CD14-positive monocyte (primary cell): ENCODE results near the gene YWHAQ. TPM values are rescaled to one million over a fixed set of nuclear protein-coding genes. Genes with fewer than 3 reads are reported as not detected.

ENCODE experiments used
- DNase-seq, 3 donors: peaks; one replicate each; pipeline ENCODE4 v3.0.0-alpha.2; 2011 to 2022
- H2AFZ ChIP-seq: 2 replicates; pipeline ENCODE4 v1.6.0; 2012; ENCODE audit warnings: mild to moderate bottlenecking, low read depth, low read length, inconsistent platforms; ENCODE audit not compliant: insufficient read depth, poor library complexity, severe bottlenecking
- H3K27ac ChIP-seq, 2 donors: 1 replicate in 1 of 2; 2 replicates in 1 of 2; pipeline ENCODE4 v1.5.1; 2012 to 2013; ENCODE audit warnings: low read length in 2 of 2, control low read depth in 1 of 2, inconsistent platforms in 1 of 2, low read depth in 1 of 2, mild to moderate bottlenecking in 1 of 2
- H3K27me3 ChIP-seq, 2 donors: one replicate each; pipeline versions ENCODE4 v1.6.0 to v1.6.1; 2011 to 2013; ENCODE audit warnings: low read length in 2 of 2; ENCODE audit not compliant: control insufficient read depth in 2 of 2, insufficient read depth in 2 of 2
- H3K36me3 ChIP-seq, 2 donors: replicated peaks in 1 of 2; 1 replicate in 1 of 2; 2 replicates in 1 of 2; pipeline versions ENCODE4 v1.5.1 to v1.6.1; 2012 to 2013; ENCODE audit warnings: low read length in 2 of 2, control low read depth in 1 of 2, inconsistent platforms in 1 of 2, mild to moderate bottlenecking in 1 of 2; ENCODE audit not compliant: insufficient read depth in 2 of 2, control insufficient read depth in 1 of 2
- H3K4me1 ChIP-seq, 2 donors: 1 replicate in 1 of 2; 2 replicates in 1 of 2; pipeline versions ENCODE4 v1.5.1 to v1.6.1; 2012 to 2013; ENCODE audit warnings: low read length in 2 of 2, control low read depth in 1 of 2, inconsistent platforms in 1 of 2, mild to moderate bottlenecking in 1 of 2, moderate library complexity in 1 of 2; ENCODE audit not compliant: insufficient read depth in 2 of 2, control insufficient read depth in 1 of 2
- H3K4me2 ChIP-seq: replicated peaks from 2 replicates; pipeline ENCODE3; 2012; ENCODE audit warnings: low read length, moderate library complexity, mild to moderate bottlenecking; ENCODE audit not compliant: poor library complexity, severe bottlenecking; ENCODE audit errors: extremely low read depth
- H3K4me3 ChIP-seq, 3 experiments: fragments of 200-600 bp in 1 of 3; sonication (generic) in 1 of 3; replicated peaks in 1 of 3; 1 replicate in 2 of 3; 2 replicates in 1 of 3; pipeline ENCODE4 v1.5.1; 2011 to 2013; ENCODE audit warnings: low read length in 3 of 3, mild to moderate bottlenecking in 3 of 3, control low read depth in 2 of 3, low read depth in 2 of 3, inconsistent platforms in 1 of 3, moderate library complexity in 1 of 3
- H3K79me2 ChIP-seq: 2 replicates; pipeline ENCODE4 v1.6.0; 2012; ENCODE audit warnings: mild to moderate bottlenecking, control low read depth, inconsistent platforms, low read length, moderate library complexity; ENCODE audit not compliant: insufficient read depth
- H3K9ac ChIP-seq: 2 replicates; pipeline ENCODE4 v1.6.0; 2017; ENCODE audit warnings: low read length, mild to moderate bottlenecking; ENCODE audit not compliant: insufficient read depth, poor library complexity, severe bottlenecking
- H3K9me3 ChIP-seq, 2 donors: replicated peaks in 1 of 2; 1 replicate in 1 of 2; 2 replicates in 1 of 2; pipeline versions ENCODE4 v1.5.1 to v1.6.1; 2012 to 2013; ENCODE audit warnings: low read length in 2 of 2, control low read depth in 1 of 2; ENCODE audit not compliant: control insufficient read depth in 1 of 2, insufficient read depth in 1 of 2
- H4K20me1 ChIP-seq: 2 replicates; pipeline ENCODE4 v1.6.0; 2012; ENCODE audit warnings: mild to moderate bottlenecking, low read length, control low read depth, moderate library complexity; ENCODE audit not compliant: insufficient read depth
- H3K27ac Mint-ChIP-seq, 7 donors: one replicate each; pipeline ENCODE4 v1.8.0; 2020; ENCODE audit warnings: mild to moderate bottlenecking in 7 of 7, mixed read lengths in 7 of 7, moderate library complexity in 6 of 7, inconsistent platforms in 2 of 7
- H3K27me3 Mint-ChIP-seq, 3 donors: one replicate each; pipeline ENCODE4 v1.8.0; 2021 to 2022; ENCODE audit warnings: low read depth in 3 of 3, mild to moderate bottlenecking in 3 of 3, mixed read lengths in 3 of 3, moderate library complexity in 3 of 3, inconsistent platforms in 1 of 3
- H3K36me3 Mint-ChIP-seq, 2 donors: one replicate each; pipeline ENCODE4 v1.8.0; 2020; ENCODE audit warnings: mixed read lengths in 2 of 2, inconsistent platforms in 1 of 2, mild to moderate bottlenecking in 1 of 2
- H3K4me1 Mint-ChIP-seq: one replicate; pipeline ENCODE4 v1.8.0; 2020; ENCODE audit warnings: mild to moderate bottlenecking, mixed read lengths
- H3K4me3 Mint-ChIP-seq, 2 donors: one replicate each; pipeline ENCODE4 v1.8.0; 2020; ENCODE audit warnings: mild to moderate bottlenecking in 2 of 2, mixed read lengths in 2 of 2, moderate library complexity in 1 of 2
- H3K9me3 Mint-ChIP-seq, 7 donors: one replicate each; pipeline ENCODE4 v1.8.0; 2020 to 2022; ENCODE audit warnings: mixed read lengths in 7 of 7, mild to moderate bottlenecking in 6 of 7, moderate library complexity in 6 of 7, inconsistent platforms in 2 of 7
- CTCF ChIP-seq: fragments of 200-600 bp; IDR thresholded peaks from one replicate; pipeline ENCODE4 v1.8.0; 2022; ENCODE audit warnings: antibody characterized with exemption, mild to moderate bottlenecking
- WGBS: methylation state at CpG from one replicate; pipeline ENCODE4 v1.1.5; 2013; ENCODE audit warnings: missing lambda C conversion rate; ENCODE audit not compliant: insufficient coverage; 5-methylcytosine and 5-hydroxymethylcytosine counted together
- intact Hi-C, 2 donors: fragments of 100-400 bp; cut with micrococcal nuclease; formaldehyde crosslinking; loops; one replicate each; pipeline versions ENCODE4 v1.15.0 to v1.15.1; 2023
- polyA plus RNA-seq, 3 donors: library from polyadenylated mRNA; depleted of rRNA in 1 of 3; unstranded in 2 of 3; stranded (reverse) in 1 of 3; fragments of 300-500 nt in 2 of 3; fragments of >200 nt in 1 of 3; fragmentation: Illumina TruSeq in 2 of 3; gene quantifications; 1 replicate in 2 of 3; 2 replicates in 1 of 3; pipeline ENCODE4 v1.2.3, GENCODE V29; 2012 to 2021

Gene YWHAQ
- polyA plus RNA-seq, 3 donors, result 60.9 to 173 (median 165) TPM

- H3K27me3 ChIP-seq, result no peaks in the 10 kb centered on the region
- no peak for DNase-seq
- no peak overlapping the region for H3K27ac ChIP-seq
- 100% methylated on average over 1 of the region's 1 CpG for WGBS
- peaks cover 5 to 39% of the 10 kb centered on the region in 2 donors for H3K36me3 ChIP-seq
- TF ChIP-seq CTCF, result no peak
- Mint-ChIP-seq H3K9me3 (peaks cover 4 to 20% (median 12%) of the 10 kb centered on the region in 7 donors), H3K27me3 (no peaks in the 10 kb centered on the region), H3K36me3 (peaks cover 29 to 48% of the 10 kb centered on the region in 2 donors), H3K27ac (no peak overlapping the region), H3K4me1 (peaks cover 14% of the 10 kb centered on the region), H3K4me3 (no peak overlapping the region)
- H3K9ac ChIP-seq, result no peak overlapping the region
- intact Hi-C loops, result no loop called here
- H3K9me3 ChIP-seq, result peaks cover 11 to 12% of the 10 kb centered on the region in 2 donors
- no peak overlapping the region for H2AFZ ChIP-seq
- peaks cover 98% of the 10 kb centered on the region for H3K79me2 ChIP-seq
- no peak overlapping the region for H3K4me3 ChIP-seq
- peaks cover 4 to 14% of the 10 kb centered on the region in 2 donors for H3K4me1 ChIP-seq
- H4K20me1 ChIP-seq, result peaks cover 33% of the 10 kb centered on the region
- H3K4me2 ChIP-seq, result no peak overlapping the region
Observed at GRCh38 chr2:9599430-9599829, 31.4 kb downstream of the YWHAQ start.

GRCh38 chr2:9596621-9597311 lies 34.0 kb downstream of the YWHAQ start:
- H3K9ac ChIP-seq, result no peak overlapping the region
- peaks cover 98% of the 10 kb centered on the region for H3K79me2 ChIP-seq
- TF ChIP-seq CTCF, result no peak
- peaks cover 42% of the 10 kb centered on the region for H4K20me1 ChIP-seq
- peaks cover 4 to 14% of the 10 kb centered on the region in 2 donors for H3K4me1 ChIP-seq
- Mint-ChIP-seq H3K27ac (peak overlapping the region in 6 of 7 donors; percentile 38 to 87 (median 78)), H3K4me1 (peaks cover 17% of the 10 kb centered on the region), H3K4me3 (no peak overlapping the region), H3K9me3 (peaks cover 4 to 20% (median 12%) of the 10 kb centered on the region in 7 donors), H3K36me3 (peaks cover 29 to 45% of the 10 kb centered on the region in 2 donors), H3K27me3 (no peaks in the 10 kb centered on the region)
- WGBS, result 100% methylated on average over 1 of the region's 10 CpGs
- no peak for DNase-seq
- peak overlapping the region; percentile 28 to 68 for H3K27ac ChIP-seq
- no peak overlapping the region for H3K4me3 ChIP-seq
- intact Hi-C loops, result no loop called here
- no peak overlapping the region for H2AFZ ChIP-seq
- no peak overlapping the region for H3K4me2 ChIP-seq
- peaks cover 11 to 12% of the 10 kb centered on the region in 2 donors for H3K9me3 ChIP-seq
- peaks cover 8 to 45% of the 10 kb centered on the region in 2 donors for H3K36me3 ChIP-seq
- H3K27me3 ChIP-seq, result no peaks in the 10 kb centered on the region
